ENCODE data around the gene CYB561D2.

CYB561D2 gene

GRCh38 chr3:50330330-50330729, 20.3 kb upstream of the CYB561D2 start:
- Histone ChIP-seq H4K20me1 (ENCODE audit: insufficient read depth, low read length) (no peaks in the 10 kb centered on the region), H3K79me2 (ENCODE audit: low read length) (peaks cover 75% of the 10 kb centered on the region), H3F3A (ENCODE audit: insufficient read depth, low read length) (peaks cover 12% of the 10 kb centered on the region; the same call in 1 of the 2 replicates)

GRCh38 chr3:50331364-50331907, 19.2 kb upstream of the CYB561D2 start:
- DNase-seq: no peak
- H3F3A ChIP-seq (ENCODE audit: insufficient read depth, low read length): peaks cover 18% of the 10 kb centered on the region
- H3K79me2 ChIP-seq (ENCODE audit: low read length): peaks cover 77% of the 10 kb centered on the region
- H2AFZ ChIP-seq (ENCODE audit: low read length): no peak overlapping the region
- no peaks in the 10 kb centered on the region for H3K9me2 ChIP-seq (replicated peaks; ENCODE audit: insufficient read depth, low read length)
- no peaks in the 10 kb centered on the region for H3K9me3 ChIP-seq (replicated peaks; ENCODE audit: insufficient read depth, low read length)
- no peak overlapping the region for H3K4me2 ChIP-seq (ENCODE audit: low read depth, low read length)
- H3K27me3 ChIP-seq (replicated peaks; ENCODE audit: insufficient read depth, low read length): no peaks in the 10 kb centered on the region
- H3K4me3 ChIP-seq (ENCODE audit: low read length): no peak overlapping the region
- no peak for TF ChIP-seq CTCF (IDR thresholded peaks at IDR 0.05; ENCODE audit: low read length)
- no peak for TF ChIP-seq EZH2 (optimal IDR thresholded peaks at IDR 0.05; ENCODE audit: low read depth, low read length)
- no peak for TF ChIP-seq EZH2phosphoT487 (IDR thresholded peaks at IDR 0.05; ENCODE audit: low read length)
- 0 out of 2 replicates have a peak, but pooled peaks cover 5% of the 10 kb centered on the region for H3K4me1 ChIP-seq (ENCODE audit: low read length)
- no peaks in the 10 kb centered on the region for H4K20me1 ChIP-seq (ENCODE audit: insufficient read depth, low read length)
- H3K9ac ChIP-seq (ENCODE audit: low read length): no peak overlapping the region
- peaks cover 14% of the 10 kb centered on the region for H3K36me3 ChIP-seq (replicated peaks; ENCODE audit: insufficient read depth, low read length)
- no peak overlapping the region for H3K27ac ChIP-seq (ENCODE audit: low read length)

More at GRCh38 chr3:50330330-50330729, 20.3 kb upstream of the CYB561D2 start:
- no peaks in the 10 kb centered on the region for H3K27me3 ChIP-seq (replicated peaks; ENCODE audit: insufficient read depth, low read length)
- no peak overlapping the region for H3K9ac ChIP-seq (ENCODE audit: low read length)
- no peak for DNase-seq
- no peak overlapping the region for H3K27ac ChIP-seq (ENCODE audit: low read length)
- no peak overlapping the region for H3K4me2 ChIP-seq (ENCODE audit: low read depth, low read length)
- no peak for TF ChIP-seq EZH2 (optimal IDR thresholded peaks at IDR 0.05; ENCODE audit: low read depth, low read length)
- no peak for TF ChIP-seq EZH2phosphoT487 (IDR thresholded peaks at IDR 0.05; ENCODE audit: low read length)
- H3K9me2 ChIP-seq (replicated peaks; ENCODE audit: insufficient read depth, low read length): no peaks in the 10 kb centered on the region
- peaks cover 14% of the 10 kb centered on the region for H3K36me3 ChIP-seq (replicated peaks; ENCODE audit: insufficient read depth, low read length)
- H3K4me3 ChIP-seq (ENCODE audit: low read length): no peak overlapping the region
- no peak overlapping the region for H2AFZ ChIP-seq (ENCODE audit: low read length)
- 0 out of 2 replicates have a peak, but pooled peaks cover 5% of the 10 kb centered on the region for H3K4me1 ChIP-seq (ENCODE audit: low read length)
- no peaks in the 10 kb centered on the region for H3K9me3 ChIP-seq (replicated peaks; ENCODE audit: insufficient read depth, low read length)

GRCh38 chr3:50333744-50334328, 16.8 kb upstream of the CYB561D2 start:
- no peak overlapping the region for H3K27ac ChIP-seq (ENCODE audit: low read length)

More at GRCh38 chr3:50333744-50334328, 16.8 kb upstream of the CYB561D2 start:
- Histone ChIP-seq H3K4me2 (ENCODE audit: low read depth, low read length) (no peak overlapping the region), H3F3A (ENCODE audit: insufficient read depth, low read length) (peaks cover 24% of the 10 kb centered on the region), H3K4me3 (ENCODE audit: low read length) (no peak overlapping the region), H3K27me3 (replicated peaks; ENCODE audit: insufficient read depth, low read length) (no peaks in the 10 kb centered on the region), H4K20me1 (ENCODE audit: insufficient read depth, low read length) (no peaks in the 10 kb centered on the region), H3K4me1 (ENCODE audit: low read length) (peaks cover 4% of the 10 kb centered on the region; the same call in 1 of the 2 replicates), H3K36me3 (replicated peaks; ENCODE audit: insufficient read depth, low read length) (peaks cover 14% of the 10 kb centered on the region), H2AFZ (ENCODE audit: low read length) (no peak overlapping the region), H3K9me2 (replicated peaks; ENCODE audit: insufficient read depth, low read length) (no peaks in the 10 kb centered on the region), H3K9me3 (replicated peaks; ENCODE audit: insufficient read depth, low read length) (no peaks in the 10 kb centered on the region), H3K79me2 (ENCODE audit: low read length) (peaks cover 74% of the 10 kb centered on the region), H3K9ac (ENCODE audit: low read length) (no peak overlapping the region; the same call in 1 of the 2 replicates)
- DNase-seq: no peak
- no peak for TF ChIP-seq CTCF (IDR thresholded peaks at IDR 0.05; ENCODE audit: low read length)
- no peak for TF ChIP-seq EZH2phosphoT487 (IDR thresholded peaks at IDR 0.05; ENCODE audit: low read length)
- TF ChIP-seq EZH2 (optimal IDR thresholded peaks at IDR 0.05; ENCODE audit: low read depth, low read length): no peak

Data from MM.1S (cell line).